Loucy (cell line): ENCODE measurements around the gene MICAL2.

Experiments used
- H2AFZ ChIP-seq: fragments of 200-600 bp; sonication (generic); 2 replicates; pipeline ENCODE4 v1.6.0; 2016; ENCODE audit warnings: antibody characterized with exemption, mild to moderate bottlenecking, low read length, moderate library complexity
- H3F3A ChIP-seq: fragments of 200-600 bp; 2 replicates; pipeline ENCODE4 v1.6.0; 2016; ENCODE audit warnings: antibody characterized with exemption, low read depth, mild to moderate bottlenecking
- H3K27me3 ChIP-seq: fragments of 200-600 bp; sonication (generic); 2 replicates; pipeline ENCODE4 v1.6.1; 2014; ENCODE audit warnings: low read length, mild to moderate bottlenecking; ENCODE audit not compliant: insufficient read depth, poor library complexity, severe bottlenecking
- H3K36me3 ChIP-seq: fragments of 200-600 bp; sonication (generic); 2 replicates; pipeline ENCODE4 v1.6.1; 2016; ENCODE audit warnings: low read length; ENCODE audit not compliant: insufficient read depth
- H3K4me1 ChIP-seq: fragments of 200-600 bp; sonication (generic); 2 replicates; pipeline ENCODE4 v1.5.1; 2014; ENCODE audit warnings: low read length, mild to moderate bottlenecking; ENCODE audit not compliant: insufficient read depth, poor library complexity, severe bottlenecking
- H3K4me2 ChIP-seq: fragments of 200-600 bp; sonication (generic); 2 replicates; pipeline ENCODE4 v1.6.0; 2014; ENCODE audit warnings: antibody characterized with exemption, low read length, low read depth, mild to moderate bottlenecking; ENCODE audit not compliant: poor library complexity, severe bottlenecking
- H3K4me3 ChIP-seq: fragments of 200-600 bp; sonication (generic); 2 replicates; pipeline ENCODE4 v1.5.1; 2014; ENCODE audit warnings: low read length, mild to moderate bottlenecking, mixed read lengths; ENCODE audit not compliant: poor library complexity, severe bottlenecking
- H3K79me2 ChIP-seq: fragments of 200-600 bp; sonication (generic); 2 replicates; pipeline ENCODE4 v1.6.1; 2014; ENCODE audit warnings: low read length; ENCODE audit not compliant: insufficient read depth
- H3K9ac ChIP-seq: fragments of 200-600 bp; sonication (generic); 2 replicates; pipeline ENCODE4 v1.6.0; 2014; ENCODE audit warnings: mild to moderate bottlenecking, low read depth, low read length, moderate library complexity; ENCODE audit not compliant: poor library complexity, severe bottlenecking
- H3K9me2 ChIP-seq: fragments of 200-600 bp; sonication (generic); replicated peaks from 2 replicates; pipeline ENCODE4 v1.6.1; 2016; ENCODE audit warnings: low read depth, low read length, mixed read lengths
- H3K9me3 ChIP-seq: fragments of 200-600 bp; sonication (generic); 2 replicates; pipeline ENCODE4 v1.6.1; 2014; ENCODE audit warnings: mild to moderate bottlenecking, antibody characterized with exemption, low read length, low read depth; ENCODE audit not compliant: insufficient read depth
- H4K20me1 ChIP-seq: fragments of 200-600 bp; sonication (generic); 2 replicates; pipeline ENCODE4 v1.6.0; 2014; ENCODE audit warnings: antibody characterized with exemption, low read length, mild to moderate bottlenecking; ENCODE audit not compliant: insufficient read depth, poor library complexity, severe bottlenecking
- EZH2phosphoT487 ChIP-seq: fragments of 200-600 bp; IDR thresholded peaks from 2 replicates; pipeline ENCODE4 v1.6.1; 2018; ENCODE audit warnings: antibody characterized with exemption, mild to moderate bottlenecking, moderate library complexity, borderline replicate concordance
- TF ChIP-seq, protein P1 (sequence below): fragments of 200-600 bp; sonication (generic); conservative IDR thresholded peaks from 2 replicates; pipeline ENCODE4 v1.5.1; 2014; ENCODE audit warnings: mild to moderate bottlenecking, antibody characterized with exemption, low read length

The MICAL2 gene

DNA sequence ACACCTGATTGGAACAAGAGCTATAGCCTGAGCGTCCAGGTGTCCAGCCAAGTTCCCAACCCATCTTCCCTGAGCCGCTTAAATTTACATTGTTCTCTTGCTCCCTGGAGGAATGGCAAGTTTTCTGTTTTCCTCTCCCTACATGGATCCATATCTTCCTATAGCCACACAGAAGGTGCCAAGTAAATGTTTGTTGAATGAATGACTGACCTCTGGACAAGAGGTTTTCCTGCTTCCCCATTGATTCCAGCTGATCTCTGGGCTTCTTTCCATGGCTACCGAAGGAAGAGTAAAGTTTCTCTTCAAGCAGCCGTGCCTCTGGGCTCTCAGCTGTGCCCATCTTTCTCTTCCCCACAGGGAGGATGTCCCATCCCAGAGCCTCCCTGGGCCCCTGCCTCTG is 107.5 kb downstream of the MICAL2 start:
- no peaks in the 10 kb centered on the region for H3F3A ChIP-seq
- H3K9me2 ChIP-seq, result no peaks in the 10 kb centered on the region
- no peaks in the 10 kb centered on the region for H3K9me3 ChIP-seq
- H3K4me2 ChIP-seq, result peak overlapping the region; percentile 31
- no peaks in the 10 kb centered on the region for H3K79me2 ChIP-seq
- peak overlapping the region; percentile 13 for H3K9ac ChIP-seq
- H3K36me3 ChIP-seq, result no peaks in the 10 kb centered on the region
- no peak overlapping the region for H3K4me3 ChIP-seq
- H3K4me1 ChIP-seq, result peaks cover 58% of the 10 kb centered on the region
- H2AFZ ChIP-seq, result no peak overlapping the region
- TF ChIP-seq EZH2phosphoT487, result no peak
- TF ChIP-seq, protein P1, sequence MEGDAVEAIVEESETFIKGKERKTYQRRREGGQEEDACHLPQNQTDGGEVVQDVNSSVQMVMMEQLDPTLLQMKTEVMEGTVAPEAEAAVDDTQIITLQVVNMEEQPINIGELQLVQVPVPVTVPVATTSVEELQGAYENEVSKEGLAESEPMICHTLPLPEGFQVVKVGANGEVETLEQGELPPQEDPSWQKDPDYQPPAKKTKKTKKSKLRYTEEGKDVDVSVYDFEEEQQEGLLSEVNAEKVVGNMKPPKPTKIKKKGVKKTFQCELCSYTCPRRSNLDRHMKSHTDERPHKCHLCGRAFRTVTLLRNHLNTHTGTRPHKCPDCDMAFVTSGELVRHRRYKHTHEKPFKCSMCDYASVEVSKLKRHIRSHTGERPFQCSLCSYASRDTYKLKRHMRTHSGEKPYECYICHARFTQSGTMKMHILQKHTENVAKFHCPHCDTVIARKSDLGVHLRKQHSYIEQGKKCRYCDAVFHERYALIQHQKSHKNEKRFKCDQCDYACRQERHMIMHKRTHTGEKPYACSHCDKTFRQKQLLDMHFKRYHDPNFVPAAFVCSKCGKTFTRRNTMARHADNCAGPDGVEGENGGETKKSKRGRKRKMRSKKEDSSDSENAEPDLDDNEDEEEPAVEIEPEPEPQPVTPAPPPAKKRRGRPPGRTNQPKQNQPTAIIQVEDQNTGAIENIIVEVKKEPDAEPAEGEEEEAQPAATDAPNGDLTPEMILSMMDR, result no peak
- H3K27me3 ChIP-seq, result no peaks in the 10 kb centered on the region
- H4K20me1 ChIP-seq, result no peaks in the 10 kb centered on the region

DNA sequence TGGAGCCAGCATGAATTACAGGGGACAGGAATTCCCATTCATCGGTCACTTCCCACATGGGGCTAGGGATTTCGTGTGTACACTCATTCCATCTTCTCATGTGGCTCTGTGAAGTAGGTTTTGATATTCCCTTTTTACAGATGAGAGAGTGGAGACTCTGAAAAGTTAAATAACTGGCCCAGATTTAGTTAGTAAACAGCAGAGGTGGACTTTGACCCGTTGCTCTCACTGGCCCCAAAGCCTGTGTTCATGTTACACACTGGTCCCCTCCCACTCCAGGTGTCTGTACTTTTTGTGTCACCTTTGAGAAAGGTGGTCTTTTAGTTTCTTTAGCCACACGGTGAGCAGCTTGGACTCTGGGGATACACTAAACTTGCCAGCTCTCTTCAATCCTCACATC is 108.5 kb downstream of the MICAL2 start:
- Histone ChIP-seq H4K20me1 (no peaks in the 10 kb centered on the region), H3K36me3 (no peaks in the 10 kb centered on the region), H3K4me2 (no peak overlapping the region), H3F3A (no peaks in the 10 kb centered on the region), H3K9me3 (no peaks in the 10 kb centered on the region), H3K4me3 (no peak overlapping the region), H3K27me3 (no peaks in the 10 kb centered on the region), H3K4me1 (peaks cover 69% of the 10 kb centered on the region), H2AFZ (no peak overlapping the region), H3K9me2 (no peaks in the 10 kb centered on the region), H3K79me2 (0 out of 2 replicates have a peak, but pooled peaks cover 4% of the 10 kb centered on the region), H3K9ac (no peak overlapping the region)
- TF ChIP-seq EZH2phosphoT487, result no peak
- TF ChIP-seq, protein P1, result no peak

DNA sequence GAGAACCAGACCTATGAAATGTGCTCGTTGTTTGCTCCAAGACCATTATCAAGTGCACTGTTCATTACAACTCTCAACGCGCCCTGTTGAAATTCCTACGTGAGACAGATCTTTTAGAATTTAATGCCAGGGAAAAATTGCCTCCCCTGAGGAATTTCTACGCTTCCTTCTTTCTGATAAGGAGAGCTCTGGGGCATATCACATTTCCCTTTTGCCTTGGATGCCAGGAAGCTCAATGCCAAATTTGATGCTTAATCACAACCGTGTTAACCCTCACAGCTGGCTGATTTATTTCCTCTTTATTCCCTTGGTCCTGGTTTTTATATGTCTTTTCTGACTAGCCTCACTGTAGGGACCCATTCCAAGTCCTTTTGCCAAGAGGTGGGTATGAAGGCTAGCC is 109.4 kb downstream of the MICAL2 start:
- H3K9ac ChIP-seq, result no peak overlapping the region
- no peaks in the 10 kb centered on the region for H3K9me3 ChIP-seq
- no peaks in the 10 kb centered on the region for H3K36me3 ChIP-seq
- H4K20me1 ChIP-seq, result no peaks in the 10 kb centered on the region
- no peak overlapping the region for H3K4me2 ChIP-seq
- peaks cover 3% of the 10 kb centered on the region; the same call in 1 of the 2 replicates for H3F3A ChIP-seq
- TF ChIP-seq, protein P1, result no peak
- TF ChIP-seq EZH2phosphoT487, result no peak
- no peaks in the 10 kb centered on the region for H3K27me3 ChIP-seq
- H3K4me3 ChIP-seq, result no peak overlapping the region
- peaks cover 74% of the 10 kb centered on the region for H3K4me1 ChIP-seq
- H3K9me2 ChIP-seq, result no peaks in the 10 kb centered on the region
- H2AFZ ChIP-seq, result no peak overlapping the region
- H3K79me2 ChIP-seq, result 0 out of 2 replicates have a peak, but pooled peaks cover 4% of the 10 kb centered on the region
